Tibial nerve (tissue), 4 donors: ENCODE data around the gene C6orf89. TPM values are rescaled to one million over a fixed set of nuclear protein-coding genes. Genes with fewer than 3 reads are reported as not detected.

Experiments
- DNase-seq, 2 donors: peaks; one replicate each; pipeline ENCODE4 v3.0.0-alpha.2; 2019; ENCODE audit warnings: low spot score in 2 of 2
- H3K27ac ChIP-seq, 4 donors: fragments of 200-600 bp; sonication (generic) in 3 of 4; one replicate each; pipeline ENCODE4 v1.5.1; 2017 to 2019; ENCODE audit warnings: mild to moderate bottlenecking in 1 of 4
- H3K27me3 ChIP-seq, 2 donors: fragments of 200-600 bp; sonication (generic) in 1 of 2; one replicate each; pipeline versions ENCODE4 v1.5.1 to v1.6.0; 2017 to 2019
- H3K36me3 ChIP-seq, 3 donors: fragments of 200-600 bp; sonication (generic); one replicate each; pipeline ENCODE4 v1.5.1; 2018 to 2019
- H3K4me1 ChIP-seq, 4 donors: fragments of 200-600 bp; sonication (generic) in 3 of 4; one replicate each; pipeline ENCODE4 v1.5.1; 2017 to 2019
- H3K4me3 ChIP-seq, 4 donors: fragments of 200-600 bp; sonication (generic) in 3 of 4; one replicate each; pipeline ENCODE4 v1.5.1; 2017 to 2019; ENCODE audit warnings: mild to moderate bottlenecking in 1 of 4, moderate library complexity in 1 of 4
- H3K9me3 ChIP-seq, 4 donors: fragments of 200-600 bp; sonication (generic) in 3 of 4; one replicate each; pipeline ENCODE4 v1.5.1; 2017 to 2019
- EP300 ChIP-seq, 2 donors: sonication (generic); formaldehyde crosslinking; IDR thresholded peaks; one replicate each; pipeline ENCODE4 v1.6.1; 2017; ENCODE audit warnings: antibody characterized with exemption in 2 of 2, mild to moderate bottlenecking in 1 of 2
- POLR2A ChIP-seq, 2 donors: fragments of 450-650 bp; IDR thresholded peaks; one replicate each; pipeline ENCODE4 v1.6.1; 2017; ENCODE audit warnings: antibody characterized with exemption in 2 of 2, mild to moderate bottlenecking in 2 of 2, moderate library complexity in 2 of 2
- WGBS, 2 donors: methylation state at CpG; one replicate each; pipeline ENCODE4 v1.1.5; 2018; 5-methylcytosine and 5-hydroxymethylcytosine counted together
- total RNA-seq, 4 donors: library from RNA; depleted of rRNA; stranded (reverse); fragments of >200 nt; gene quantifications; one replicate each; pipeline ENCODE4 v1.1.0, GENCODE V29; 2016
- TF ChIP-seq, protein P1 (sequence below), 5 experiments: fragments of 200-600 bp in 3 of 5; fragments of 450-650 bp in 2 of 5; sonication (generic) in 3 of 5; IDR thresholded peaks; one replicate each; pipeline ENCODE4 v1.5.1; 2016 to 2019; ENCODE audit warnings: antibody characterized with exemption in 5 of 5, mild to moderate bottlenecking in 3 of 5, moderate library complexity in 2 of 5

C6orf89 gene
- total RNA-seq, 4 donors from 2014 or later: 41.1 to 57.9 (median 52.3) TPM

DNA sequence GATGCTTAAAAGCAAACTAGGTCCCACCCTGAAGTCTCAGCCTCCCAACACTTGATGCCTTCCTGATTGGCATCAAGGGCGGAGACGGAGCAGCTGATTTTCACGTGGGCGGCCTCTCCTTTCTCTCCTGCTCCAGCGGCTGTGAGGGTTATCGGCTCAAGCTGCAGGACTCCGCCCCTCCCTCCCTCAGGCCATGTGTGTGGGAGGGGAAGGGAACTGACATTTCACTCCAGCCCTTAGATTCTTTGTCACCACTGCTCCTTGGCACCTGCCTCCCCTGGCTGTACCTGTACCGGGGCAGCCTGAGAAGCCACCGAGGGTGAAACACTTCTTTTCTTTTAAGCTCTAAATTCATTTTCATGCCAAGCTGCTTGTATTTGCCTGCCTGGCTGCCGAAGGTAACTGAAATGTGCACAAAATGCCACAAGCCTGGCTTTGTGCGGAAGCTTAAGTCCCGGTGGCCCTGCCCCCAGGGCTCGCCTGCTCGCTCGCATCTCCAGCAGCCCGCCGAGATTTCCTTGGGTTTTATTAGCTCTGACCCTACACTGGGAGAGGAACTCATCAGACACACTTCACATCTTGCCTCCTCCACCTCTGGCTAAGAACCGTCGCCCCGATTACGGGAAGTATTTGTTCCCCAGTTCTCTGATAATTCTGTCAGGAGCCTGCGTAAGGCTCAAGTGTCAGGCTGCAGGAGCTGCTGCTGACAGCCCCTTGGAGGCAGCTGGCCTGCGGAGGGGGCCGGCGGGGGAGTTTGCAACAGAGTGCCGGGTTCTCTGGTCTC, 36.9 kb upstream of the C6orf89 start:
- Histone ChIP-seq H3K4me3 (no peak overlapping the region), H3K36me3 (peaks cover 0 to 12% (median 0%) of the 10 kb centered on the region in 3 donors), H3K27me3 (no peaks in the 10 kb centered on the region), H3K27ac (no peak overlapping the region), H3K9me3 (peaks cover 0 to 6% (median 0%) of the 10 kb centered on the region in 4 donors), H3K4me1 (peaks cover 0 to 16% (median 7%) of the 10 kb centered on the region in 4 donors)
- TF ChIP-seq POLR2A (IDR thresholded peaks at IDR 0.05) (no peak), EP300 (IDR thresholded peaks at IDR 0.05) (no peak)
- TF ChIP-seq, protein P1, sequence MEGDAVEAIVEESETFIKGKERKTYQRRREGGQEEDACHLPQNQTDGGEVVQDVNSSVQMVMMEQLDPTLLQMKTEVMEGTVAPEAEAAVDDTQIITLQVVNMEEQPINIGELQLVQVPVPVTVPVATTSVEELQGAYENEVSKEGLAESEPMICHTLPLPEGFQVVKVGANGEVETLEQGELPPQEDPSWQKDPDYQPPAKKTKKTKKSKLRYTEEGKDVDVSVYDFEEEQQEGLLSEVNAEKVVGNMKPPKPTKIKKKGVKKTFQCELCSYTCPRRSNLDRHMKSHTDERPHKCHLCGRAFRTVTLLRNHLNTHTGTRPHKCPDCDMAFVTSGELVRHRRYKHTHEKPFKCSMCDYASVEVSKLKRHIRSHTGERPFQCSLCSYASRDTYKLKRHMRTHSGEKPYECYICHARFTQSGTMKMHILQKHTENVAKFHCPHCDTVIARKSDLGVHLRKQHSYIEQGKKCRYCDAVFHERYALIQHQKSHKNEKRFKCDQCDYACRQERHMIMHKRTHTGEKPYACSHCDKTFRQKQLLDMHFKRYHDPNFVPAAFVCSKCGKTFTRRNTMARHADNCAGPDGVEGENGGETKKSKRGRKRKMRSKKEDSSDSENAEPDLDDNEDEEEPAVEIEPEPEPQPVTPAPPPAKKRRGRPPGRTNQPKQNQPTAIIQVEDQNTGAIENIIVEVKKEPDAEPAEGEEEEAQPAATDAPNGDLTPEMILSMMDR (IDR thresholded peaks at IDR 0.05): no peak
- WGBS, 2 donors: 25 to 30% methylated on average over 26 of the region's 26 CpGs
- no peak for DNase-seq

DNA sequence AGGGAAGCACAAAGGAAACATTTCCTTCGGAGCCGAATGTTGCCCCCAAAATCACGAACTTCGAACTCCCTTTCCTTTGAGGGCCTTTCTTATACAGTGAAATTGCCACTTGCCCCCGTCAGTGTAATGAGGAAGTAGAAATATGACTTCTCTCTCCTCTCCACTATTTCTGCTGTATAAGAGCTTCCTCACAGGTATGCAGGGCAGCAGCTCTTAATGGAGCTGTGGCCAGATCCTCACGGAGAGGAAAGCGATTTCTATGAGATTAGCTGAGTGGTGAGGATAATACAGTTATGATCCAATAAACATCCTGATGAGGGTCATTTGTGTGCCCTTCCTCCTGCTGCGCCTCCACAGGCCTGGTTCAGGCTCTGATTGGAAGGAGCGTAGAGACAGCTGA, 35.7 kb upstream of the C6orf89 start:
- H3K27ac ChIP-seq: no peak overlapping the region
- TF ChIP-seq POLR2A (IDR thresholded peaks at IDR 0.05) (no peak), EP300 (IDR thresholded peaks at IDR 0.05) (no peak)
- TF ChIP-seq, protein P1 (IDR thresholded peaks at IDR 0.05): no peak
- no peak overlapping the region for H3K4me3 ChIP-seq
- no peaks in the 10 kb centered on the region for H3K27me3 ChIP-seq
- peaks cover 0 to 16% (median 7%) of the 10 kb centered on the region in 4 donors for H3K4me1 ChIP-seq
- no peak for DNase-seq
- peaks cover 0 to 6% (median 0%) of the 10 kb centered on the region in 4 donors for H3K9me3 ChIP-seq
- H3K36me3 ChIP-seq: peaks cover 0 to 22% (median 0%) of the 10 kb centered on the region in 3 donors
- 86 to 87% methylated on average over 9 of the region's 9 CpGs for WGBS, 2 donors

DNA sequence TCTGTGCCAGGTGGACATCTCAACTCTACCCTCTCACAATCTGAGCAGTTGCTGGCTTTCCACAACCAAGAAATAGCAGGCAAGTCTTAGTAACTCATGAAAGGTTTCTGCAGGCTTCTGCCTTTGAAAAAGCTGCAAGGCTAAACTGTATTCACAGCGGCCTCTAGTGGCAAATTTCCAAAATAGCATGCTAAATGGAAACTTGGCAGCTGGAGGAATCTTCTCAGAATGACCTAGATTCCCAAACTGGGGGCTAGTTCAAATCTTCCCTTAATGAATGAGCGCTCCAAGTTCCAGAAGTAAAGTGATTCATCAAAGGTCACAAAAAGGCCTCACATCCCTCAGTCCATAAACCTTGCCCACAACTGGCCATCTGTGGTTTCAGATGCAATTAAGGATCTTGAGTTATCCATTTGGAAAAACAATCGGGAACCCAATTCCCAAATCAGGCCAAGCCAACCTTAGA, 34.6 kb upstream of the C6orf89 start:
- H3K27ac ChIP-seq: no peak overlapping the region
- no peaks in the 10 kb centered on the region for H3K27me3 ChIP-seq
- H3K4me3 ChIP-seq: no peak overlapping the region
- TF ChIP-seq EP300 (IDR thresholded peaks at IDR 0.05) (peak in 1 of 2 donors; percentile 35), POLR2A (IDR thresholded peaks at IDR 0.05) (no peak)
- TF ChIP-seq, protein P1 (IDR thresholded peaks at IDR 0.05): peak; percentile 50 to 65 (median 63)
- 35 to 46% methylated on average over 3 of the region's 3 CpGs for WGBS, 2 donors
- peak in 1 of 2 donors; percentile 72 for DNase-seq
- H3K9me3 ChIP-seq: peaks cover 0 to 6% (median 0%) of the 10 kb centered on the region in 4 donors
- H3K36me3 ChIP-seq: peaks cover 0 to 34% (median 0%) of the 10 kb centered on the region in 3 donors
- peaks cover 0 to 16% (median 7%) of the 10 kb centered on the region in 4 donors for H3K4me1 ChIP-seq

DNA sequence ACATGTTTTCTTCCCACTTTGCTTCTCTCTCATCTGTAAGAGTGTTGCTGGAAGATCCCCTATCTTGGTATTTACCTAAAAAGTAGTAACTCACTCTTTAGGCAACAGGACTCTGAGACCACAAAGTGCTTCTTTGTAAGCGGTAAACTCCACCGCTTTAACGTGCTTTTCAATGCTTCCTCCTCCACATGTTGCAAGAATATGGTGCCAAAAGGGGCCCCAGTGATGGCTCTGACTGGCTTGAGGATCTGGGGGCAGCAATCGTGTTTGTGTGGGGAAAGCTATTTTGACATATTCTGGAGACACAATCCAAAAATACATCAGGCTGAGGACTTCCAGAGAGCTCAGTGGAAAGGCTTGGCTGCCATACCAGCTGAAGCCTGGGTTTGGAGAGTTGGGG, 34.1 kb upstream of the C6orf89 start:
- H3K4me3 ChIP-seq: no peak overlapping the region
- WGBS, 2 donors: 37 to 56% methylated on average over 4 of the region's 4 CpGs
- no peaks in the 10 kb centered on the region for H3K27me3 ChIP-seq
- H3K27ac ChIP-seq: no peak overlapping the region
- peaks cover 0 to 6% (median 0%) of the 10 kb centered on the region in 4 donors for H3K9me3 ChIP-seq
- DNase-seq: no peak
- H3K4me1 ChIP-seq: peaks cover 0 to 16% (median 7%) of the 10 kb centered on the region in 4 donors
- peaks cover 0 to 37% (median 0%) of the 10 kb centered on the region in 3 donors for H3K36me3 ChIP-seq
- TF ChIP-seq EP300 (IDR thresholded peaks at IDR 0.05): no peak
- TF ChIP-seq, protein P1 (IDR thresholded peaks at IDR 0.05): no peak
- no peak for TF ChIP-seq POLR2A (IDR thresholded peaks at IDR 0.05)
